HEK293T (cell line): Measurements from ENCODE around the gene ZNRF3.

Source experiments
- CTCF ChIA-PET: fragments of 350-600 bp; formaldehyde crosslinking; extraction: SDS; loops from one replicate; lab custom pipeline; 2021; ENCODE audit warnings: antibody characterized with exemption, inconsistent platforms; lab: Yijun Ruan, JAX
- POLR2A ChIA-PET: fragments of 350-600 bp; formaldehyde crosslinking; extraction: SDS; loops from one replicate; lab custom pipeline; 2020; ENCODE audit warnings: antibody characterized with exemption, inconsistent platforms; lab: Yijun Ruan, JAX
- DNase-seq: peaks from one replicate; pipeline ENCODE4 v3.0.0; 2012; ENCODE audit warnings: mixed read lengths; ENCODE audit errors: extremely low spot score
- ARNT ChIP-seq: fragments of 450-650 bp; IDR thresholded peaks from 2 replicates; pipeline ENCODE4 v1.6.1; 2017; ENCODE audit warnings: mild to moderate bottlenecking
- BHLHE40 ChIP-seq: fragments of 450-650 bp; IDR thresholded peaks from 2 replicates; pipeline ENCODE4 v1.6.1; 2016; ENCODE audit warnings: mild to moderate bottlenecking, moderate library complexity, borderline replicate concordance
- CTBP1 ChIP-seq: fragments of 450-650 bp; IDR thresholded peaks from 2 replicates; pipeline ENCODE4 v1.6.1; 2016; ENCODE audit warnings: borderline replicate concordance
- ELF4 ChIP-seq: fragments of 450-650 bp; IDR thresholded peaks from 2 replicates; pipeline ENCODE4 v1.6.1; 2017; ENCODE audit warnings: antibody characterized with exemption
- FOXA1 ChIP-seq: fragments of 450-650 bp; IDR thresholded peaks from 2 replicates; pipeline ENCODE4 v1.6.1; 2016; ENCODE audit warnings: mild to moderate bottlenecking
- FOXK2 ChIP-seq: fragments of 450-650 bp; IDR thresholded peaks from 2 replicates; pipeline ENCODE4 v1.6.1; 2016; ENCODE audit warnings: mild to moderate bottlenecking
- FOXM1 ChIP-seq: fragments of 450-650 bp; IDR thresholded peaks from 2 replicates; pipeline ENCODE4 v1.6.1; 2017; ENCODE audit warnings: mild to moderate bottlenecking, borderline replicate concordance
- HDGF ChIP-seq: fragments of 450-650 bp; IDR thresholded peaks from 2 replicates; pipeline ENCODE4 v1.6.1; 2017; ENCODE audit warnings: antibody characterized with exemption, borderline replicate concordance
- L3MBTL2 ChIP-seq: fragments of 450-650 bp; conservative IDR thresholded peaks from 2 replicates; pipeline ENCODE4 v1.6.1; 2016; ENCODE audit warnings: mild to moderate bottlenecking
- LEF1 ChIP-seq: fragments of 450-650 bp; IDR thresholded peaks from 2 replicates; pipeline ENCODE4 v1.6.1; 2017; ENCODE audit warnings: mild to moderate bottlenecking, borderline replicate concordance
- NFRKB ChIP-seq: fragments of 450-650 bp; IDR thresholded peaks from 2 replicates; pipeline ENCODE4 v1.6.1; 2016; ENCODE audit warnings: mild to moderate bottlenecking, moderate library complexity
- SP1 ChIP-seq: fragments of 450-650 bp; IDR thresholded peaks from 2 replicates; pipeline ENCODE4 v1.6.1; 2017
- SUZ12 ChIP-seq: fragments of 450-650 bp; IDR thresholded peaks from 2 replicates; pipeline ENCODE4 v1.6.1; 2016; ENCODE audit warnings: mild to moderate bottlenecking
- TARDBP ChIP-seq: fragments of 450-650 bp; IDR thresholded peaks from 2 replicates; pipeline ENCODE4 v1.6.1; 2016
- ZNF384 ChIP-seq: fragments of 450-650 bp; IDR thresholded peaks from 2 replicates; pipeline ENCODE4 v1.6.1; 2016
- TF ChIP-seq, protein P1 (sequence below): fragments of 450-650 bp; IDR thresholded peaks from 2 replicates; pipeline ENCODE4 v1.6.1; 2016

The ZNRF3 gene

DNA sequence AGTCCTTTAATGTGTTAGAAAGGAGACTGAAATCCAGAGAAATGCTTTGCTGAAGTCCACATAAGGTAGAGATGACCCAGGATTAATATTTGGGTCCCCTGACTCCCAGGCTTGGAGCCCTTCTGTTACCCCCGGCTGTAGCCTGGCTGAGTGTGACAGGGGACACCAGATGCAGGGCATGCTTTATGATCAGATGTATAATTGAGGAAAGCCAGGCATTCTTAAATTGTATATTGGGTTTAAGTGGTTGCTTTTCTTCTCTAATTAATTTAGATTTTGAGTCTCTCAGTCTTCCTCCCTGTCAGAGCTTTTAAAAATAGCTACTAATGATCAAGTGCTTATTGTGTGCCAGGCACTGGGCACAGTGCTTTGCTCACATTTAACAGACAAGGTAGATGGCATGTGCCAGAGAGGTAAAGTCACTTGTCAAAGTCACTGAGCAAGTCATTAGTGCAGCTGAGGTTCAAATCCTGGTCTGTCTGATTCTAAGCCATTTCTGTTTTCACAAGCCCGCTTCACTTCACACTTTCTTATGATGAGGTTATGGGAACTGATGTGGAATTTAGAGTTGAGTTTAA lies 7.9 kb downstream of the ZNRF3 start:
- CTCF ChIA-PET: interaction anchor here (0.7 kb wide), 1 partner anchor 45 kb away, joined by 4 read pairs; no protein-coding TSS in a partner anchor
- no peak for TF ChIP-seq L3MBTL2
- no peak for TF ChIP-seq SUZ12
- DNase-seq: no peak
- POLR2A ChIA-PET: no interaction called here

DNA sequence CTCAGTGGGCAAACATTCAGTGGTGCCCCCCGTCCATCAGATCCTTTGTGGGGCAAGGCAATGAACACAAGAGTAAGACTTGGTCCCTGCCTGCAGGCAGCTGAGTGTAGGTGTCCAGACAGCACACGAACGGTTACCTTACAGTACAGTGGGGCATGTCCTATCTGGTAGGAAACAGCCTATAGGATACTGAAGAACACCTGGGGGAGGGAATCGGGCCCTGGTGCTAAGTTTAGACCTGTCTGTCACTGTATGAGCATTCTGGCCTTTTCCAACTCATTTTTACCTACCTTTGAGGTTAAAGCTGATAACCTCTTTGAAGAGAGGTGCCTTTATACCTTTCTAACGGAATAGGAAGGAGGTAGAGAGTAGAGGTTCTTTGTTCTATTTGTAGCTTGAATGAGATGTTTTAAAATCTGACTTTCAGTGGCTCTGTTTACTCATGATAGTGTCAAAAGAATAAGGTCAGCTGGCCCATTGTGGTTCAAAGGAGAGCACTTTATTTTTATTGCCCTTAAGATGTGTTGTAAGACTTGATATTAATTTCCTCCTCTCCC lies 8.9 kb downstream of the ZNRF3 start:
- TF ChIP-seq L3MBTL2: no peak
- TF ChIP-seq, protein P1, sequence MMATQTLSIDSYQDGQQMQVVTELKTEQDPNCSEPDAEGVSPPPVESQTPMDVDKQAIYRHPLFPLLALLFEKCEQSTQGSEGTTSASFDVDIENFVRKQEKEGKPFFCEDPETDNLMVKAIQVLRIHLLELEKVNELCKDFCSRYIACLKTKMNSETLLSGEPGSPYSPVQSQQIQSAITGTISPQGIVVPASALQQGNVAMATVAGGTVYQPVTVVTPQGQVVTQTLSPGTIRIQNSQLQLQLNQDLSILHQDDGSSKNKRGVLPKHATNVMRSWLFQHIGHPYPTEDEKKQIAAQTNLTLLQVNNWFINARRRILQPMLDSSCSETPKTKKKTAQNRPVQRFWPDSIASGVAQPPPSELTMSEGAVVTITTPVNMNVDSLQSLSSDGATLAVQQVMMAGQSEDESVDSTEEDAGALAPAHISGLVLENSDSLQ: peak; percentile 22; the same call in 1 of the 2 replicates
- ChIA-PET CTCF (interaction anchor here (1.1 kb wide), 1 partner anchor 149 kb away, joined by 3 read pairs; no protein-coding TSS in a partner anchor), POLR2A (no interaction called here)
- DNase-seq: no peak

DNA sequence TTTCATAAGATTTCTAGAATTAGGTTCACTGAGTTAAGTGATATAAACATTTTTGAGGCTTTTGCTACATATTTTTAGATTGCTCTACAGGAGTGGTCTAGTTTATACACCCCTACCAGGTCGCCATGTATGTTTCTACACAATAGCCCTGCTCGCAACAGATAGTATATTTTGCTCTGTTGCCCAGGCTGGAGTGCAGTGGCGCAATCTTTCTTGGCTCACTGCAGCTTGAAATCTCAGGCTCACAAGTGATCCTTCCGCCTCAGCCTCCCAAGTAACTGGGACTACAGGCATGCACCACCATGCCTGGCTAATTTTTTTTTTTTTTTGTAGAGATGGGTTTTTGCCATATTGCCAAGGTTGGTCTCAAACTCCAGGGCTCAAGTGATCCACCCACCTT lies 10.4 kb downstream of the ZNRF3 start:
- no peak for DNase-seq
- TF ChIP-seq CTBP1 (no peak), FOXA1 (no peak), BHLHE40 (no peak), ELF4 (no peak), HDGF (no peak), ARNT (no peak), TARDBP (no peak), LEF1 (no peak), FOXM1 (no peak), NFRKB (no peak), ZNF384 (no peak), L3MBTL2 (no peak), FOXK2 (no peak), SUZ12 (no peak), SP1 (no peak)
- TF ChIP-seq, protein P1: no peak
- CTCF ChIA-PET: interaction anchor here (0.7 kb wide), 1 partner anchor 74 kb away, joined by 3 read pairs; no protein-coding TSS in a partner anchor
- POLR2A ChIA-PET: no interaction called here

DNA sequence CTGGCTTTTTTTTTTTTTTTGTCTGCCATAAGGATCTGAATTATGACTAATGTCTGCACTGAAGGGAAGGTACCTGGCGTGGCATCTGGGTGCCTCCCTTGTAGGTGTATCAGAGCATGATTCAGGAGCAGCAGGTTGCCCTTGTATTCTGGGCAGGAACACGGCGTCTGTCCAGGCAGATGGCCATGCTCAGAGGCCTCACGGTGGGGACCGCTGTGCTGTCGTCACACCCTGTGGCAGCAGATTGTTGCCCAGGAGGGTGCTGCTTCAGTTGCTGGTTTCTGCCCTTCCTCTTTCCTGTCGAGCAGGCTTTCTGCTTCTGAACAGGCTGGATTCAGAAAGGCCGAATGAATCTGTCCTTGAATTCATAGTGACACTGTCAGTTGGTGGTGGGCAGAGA lies 11.0 kb downstream of the ZNRF3 start:
- no peak for TF ChIP-seq FOXM1
- no peak for TF ChIP-seq TARDBP
- ChIA-PET POLR2A (no interaction called here), CTCF (no interaction called here)
- DNase-seq: no peak

DNA sequence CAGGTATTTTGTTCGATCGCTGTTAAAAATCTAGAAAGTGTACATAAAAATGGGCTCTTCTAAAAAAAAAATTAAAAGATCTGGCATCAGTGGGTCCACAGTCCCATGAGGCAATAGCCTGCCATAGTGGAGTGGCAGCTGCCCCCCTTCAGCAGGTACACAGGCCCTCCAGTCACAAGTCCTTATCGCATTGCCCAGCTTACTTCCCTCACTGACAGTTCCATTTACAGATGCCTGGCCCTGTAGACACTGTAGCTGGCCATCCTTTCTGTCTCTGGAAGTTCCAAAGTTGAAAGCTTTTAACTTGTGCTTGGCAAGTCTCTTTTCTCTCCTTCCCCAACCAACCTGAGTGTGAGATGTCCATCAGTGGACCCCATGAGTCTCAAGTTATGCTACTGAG lies 11.4 kb downstream of the ZNRF3 start:
- ChIA-PET CTCF (no interaction called here), POLR2A (no interaction called here)

DNA sequence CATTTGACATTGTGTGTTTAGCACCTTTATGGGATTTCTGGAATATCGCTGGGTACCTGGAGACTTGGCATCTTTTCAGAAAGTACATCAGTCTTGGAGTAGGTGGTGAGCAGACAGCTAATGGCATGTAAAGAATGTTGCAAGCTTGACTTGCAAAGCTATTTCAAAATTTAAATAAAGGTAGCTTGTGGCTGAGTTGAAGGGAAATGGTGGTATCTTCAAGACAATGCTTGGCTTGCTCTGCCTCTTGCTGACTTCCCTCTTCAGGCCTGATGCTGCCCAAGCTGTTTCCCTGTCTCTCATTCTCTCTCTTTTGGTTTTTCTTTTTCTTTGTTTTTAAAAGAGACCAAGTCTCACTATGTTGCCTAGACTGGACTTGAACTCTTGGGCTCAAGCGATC lies 13.2 kb downstream of the ZNRF3 start:
- TF ChIP-seq ARNT (no peak), ZNF384 (no peak), ELF4 (no peak), FOXM1 (no peak), SUZ12 (no peak), HDGF (no peak), FOXA1 (no peak), BHLHE40 (no peak), SP1 (no peak), TARDBP (no peak), L3MBTL2 (no peak), FOXK2 (no peak), NFRKB (no peak), LEF1 (no peak), CTBP1 (no peak)
- CTCF ChIA-PET: no interaction called here
- no peak for DNase-seq
- POLR2A ChIA-PET: interaction anchor here (1.1 to 1.4 kb wide), 2 partner anchors 14 to 35 kb away, joined by 3 to 7 read pairs; partner anchors contain the start of gene ZNRF3

More for the DNA sequence above, 11.4 kb downstream of the ZNRF3 start:
- no peak for DNase-seq
- no peak for TF ChIP-seq CTBP1
- TF ChIP-seq SP1: no peak
- no peak for TF ChIP-seq LEF1
- no peak for TF ChIP-seq NFRKB
- no peak for TF ChIP-seq BHLHE40
- TF ChIP-seq ARNT: no peak
- TF ChIP-seq ZNF384: no peak
- TF ChIP-seq TARDBP: no peak
- TF ChIP-seq HDGF: no peak
- no peak for TF ChIP-seq SUZ12
- TF ChIP-seq FOXA1: no peak
- TF ChIP-seq FOXK2: no peak

DNA sequence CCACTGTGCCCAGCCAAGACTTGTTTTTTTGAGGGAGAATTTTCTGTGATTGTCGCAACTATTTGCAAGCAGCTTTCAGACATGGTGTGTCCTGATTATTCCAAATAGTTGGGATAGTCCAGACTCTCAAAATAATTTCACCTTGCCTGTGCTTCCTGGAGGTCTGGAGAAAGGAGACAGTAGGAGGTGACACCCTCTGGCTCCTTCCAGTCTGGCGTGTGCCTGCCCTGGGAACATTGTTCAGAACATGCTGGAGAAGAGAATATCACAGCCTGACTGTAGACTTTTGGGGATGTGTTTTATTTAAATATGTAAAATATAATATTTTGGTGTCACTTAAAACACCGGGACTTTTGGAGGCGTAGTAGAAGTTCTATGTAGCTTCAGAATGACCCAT lies 14.9 kb downstream of the ZNRF3 start:
- ChIA-PET POLR2A (no interaction called here), CTCF (no interaction called here)
- TF ChIP-seq SUZ12: no peak
- no peak for TF ChIP-seq ARNT
- TF ChIP-seq NFRKB: no peak
- no peak for TF ChIP-seq CTBP1
- no peak for DNase-seq
